ENCODE data around the gene NSUN4.

The NSUN4 gene

DNA sequence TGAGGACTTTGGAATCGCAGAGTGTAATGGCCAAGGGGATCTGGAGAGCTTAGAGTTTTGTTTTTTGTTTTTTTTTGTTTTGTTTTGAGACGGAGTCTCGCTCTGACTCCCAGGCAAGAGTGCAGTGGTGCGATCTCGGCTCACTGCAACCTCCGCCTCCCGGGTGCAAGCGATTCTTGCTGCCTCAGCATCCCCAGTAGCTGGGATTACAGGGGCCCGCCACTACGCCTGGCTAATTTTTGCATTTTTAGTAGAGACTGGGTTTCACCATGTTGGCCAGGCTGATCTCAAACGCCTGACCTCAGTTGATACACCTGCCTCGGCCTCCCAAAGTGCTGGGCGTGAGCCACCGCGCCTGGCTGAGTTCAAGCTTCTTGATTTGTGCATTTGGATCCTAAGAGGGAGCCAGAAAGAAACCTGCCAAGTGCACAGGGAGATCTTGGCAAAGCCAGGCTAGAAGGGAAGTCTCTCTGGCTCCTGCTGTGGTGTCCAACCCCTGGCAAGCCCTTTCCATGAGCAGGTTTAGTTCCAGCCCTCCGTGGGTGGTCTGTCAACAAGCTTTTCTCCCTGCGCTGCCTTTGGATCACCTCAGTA is 54.4 kb downstream of the NSUN4 start:
- no peak overlapping the region for H3K4me3 ChIP-seq (ENCODE audit: low read depth, low read length)
- TF ChIP-seq, protein P1, sequence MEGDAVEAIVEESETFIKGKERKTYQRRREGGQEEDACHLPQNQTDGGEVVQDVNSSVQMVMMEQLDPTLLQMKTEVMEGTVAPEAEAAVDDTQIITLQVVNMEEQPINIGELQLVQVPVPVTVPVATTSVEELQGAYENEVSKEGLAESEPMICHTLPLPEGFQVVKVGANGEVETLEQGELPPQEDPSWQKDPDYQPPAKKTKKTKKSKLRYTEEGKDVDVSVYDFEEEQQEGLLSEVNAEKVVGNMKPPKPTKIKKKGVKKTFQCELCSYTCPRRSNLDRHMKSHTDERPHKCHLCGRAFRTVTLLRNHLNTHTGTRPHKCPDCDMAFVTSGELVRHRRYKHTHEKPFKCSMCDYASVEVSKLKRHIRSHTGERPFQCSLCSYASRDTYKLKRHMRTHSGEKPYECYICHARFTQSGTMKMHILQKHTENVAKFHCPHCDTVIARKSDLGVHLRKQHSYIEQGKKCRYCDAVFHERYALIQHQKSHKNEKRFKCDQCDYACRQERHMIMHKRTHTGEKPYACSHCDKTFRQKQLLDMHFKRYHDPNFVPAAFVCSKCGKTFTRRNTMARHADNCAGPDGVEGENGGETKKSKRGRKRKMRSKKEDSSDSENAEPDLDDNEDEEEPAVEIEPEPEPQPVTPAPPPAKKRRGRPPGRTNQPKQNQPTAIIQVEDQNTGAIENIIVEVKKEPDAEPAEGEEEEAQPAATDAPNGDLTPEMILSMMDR (IDR thresholded peaks at IDR 0.05; ENCODE audit: low read depth, low read length, missing control alignments) = no peak
- in situ Hi-C loops (cut with HindIII; ENCODE audit: low sequenced_read_pairs) = no loop called here
- no peak for DNase-seq (ENCODE audit: low read depth)

DNA sequence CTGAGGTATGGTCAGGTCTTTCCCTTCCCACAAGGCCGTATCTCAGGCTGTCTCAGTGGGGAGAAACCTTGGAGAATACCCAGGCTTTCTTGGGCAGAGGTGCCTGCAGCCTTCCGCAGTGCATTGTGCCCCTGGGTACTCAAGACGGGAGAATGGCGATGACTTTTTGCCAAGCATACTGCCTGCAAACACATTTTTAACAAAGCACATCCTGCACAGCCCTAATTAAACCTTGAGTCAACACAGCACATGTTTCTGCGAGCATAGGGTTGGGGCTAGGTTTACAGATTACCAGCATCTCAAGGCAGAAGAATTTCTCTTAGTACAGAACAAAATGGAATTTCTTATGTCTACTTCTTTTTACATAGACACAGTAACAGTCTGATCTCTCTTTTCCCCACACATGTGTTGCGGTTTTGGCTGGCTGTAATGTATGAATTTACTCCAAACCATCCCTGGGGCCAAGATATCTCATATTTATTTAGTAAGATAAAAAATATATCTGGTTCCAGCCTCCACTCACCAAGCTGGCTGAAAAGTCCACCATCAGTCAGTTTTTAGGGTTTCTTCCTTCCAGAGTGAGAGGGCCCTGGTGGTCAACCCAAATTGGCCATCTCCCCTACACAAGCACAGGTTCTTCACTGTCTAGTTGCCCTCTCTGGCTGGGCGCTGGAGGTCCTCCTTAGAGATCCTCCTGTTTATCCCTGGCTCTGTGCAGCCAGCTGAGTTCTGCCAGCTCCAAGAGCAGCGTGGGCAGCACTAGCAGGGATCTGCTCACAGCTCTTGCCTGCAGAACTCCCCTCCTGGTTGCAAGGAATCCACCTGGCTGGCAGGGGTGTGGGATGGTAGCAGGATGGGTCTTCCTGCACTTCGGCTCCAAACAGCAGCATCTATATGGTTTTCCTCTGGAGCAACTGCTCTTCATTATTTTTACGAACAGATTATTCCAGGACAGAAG is 56.1 kb downstream of the NSUN4 start:
- no peak for DNase-seq (ENCODE audit: low read depth)
- in situ Hi-C loops (cut with HindIII; ENCODE audit: low sequenced_read_pairs) = no loop called here

DNA sequence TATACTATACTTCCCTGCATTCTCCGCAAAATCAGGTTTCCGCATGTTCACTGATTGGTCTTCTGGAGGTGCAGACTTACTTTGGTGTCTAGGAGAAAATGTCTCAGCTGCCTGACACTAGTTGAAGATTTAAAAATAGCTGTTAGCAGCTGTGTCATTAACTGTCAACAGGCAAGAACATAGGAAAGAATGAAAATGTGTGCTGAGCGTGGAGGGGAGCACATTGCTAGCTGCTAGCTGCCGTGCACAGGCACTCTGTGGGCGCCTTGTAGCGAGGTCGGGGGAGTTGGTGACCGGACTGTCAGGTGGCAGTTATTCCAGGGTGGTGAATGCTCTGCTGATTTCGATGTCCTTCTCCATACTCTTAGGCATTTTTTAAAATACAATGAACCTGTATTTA is 58.7 kb downstream of the NSUN4 start:
- TF ChIP-seq, protein P1 (IDR thresholded peaks at IDR 0.05; ENCODE audit: low read depth, low read length, missing control alignments) = no peak
- no peak for DNase-seq (ENCODE audit: low read depth)
- H3K4me3 ChIP-seq (ENCODE audit: low read depth, low read length) = no peak overlapping the region
- in situ Hi-C loops (cut with HindIII; ENCODE audit: low sequenced_read_pairs) = no loop called here

More for the DNA sequence above, 56.1 kb downstream of the NSUN4 start:
- H3K4me3 ChIP-seq (ENCODE audit: low read depth, low read length) = no peak overlapping the region
- TF ChIP-seq, protein P1 (IDR thresholded peaks at IDR 0.05; ENCODE audit: low read depth, low read length, missing control alignments) = no peak

GRCh38 chr1:46400421-46400820 is 59.8 kb downstream of the NSUN4 start:
- H3K4me3 ChIP-seq (ENCODE audit: low read depth, low read length) = no peak overlapping the region
- TF ChIP-seq, protein P1 (IDR thresholded peaks at IDR 0.05; ENCODE audit: low read depth, low read length, missing control alignments) = no peak
- in situ Hi-C loops (cut with HindIII; ENCODE audit: low sequenced_read_pairs) = no loop called here

DNA sequence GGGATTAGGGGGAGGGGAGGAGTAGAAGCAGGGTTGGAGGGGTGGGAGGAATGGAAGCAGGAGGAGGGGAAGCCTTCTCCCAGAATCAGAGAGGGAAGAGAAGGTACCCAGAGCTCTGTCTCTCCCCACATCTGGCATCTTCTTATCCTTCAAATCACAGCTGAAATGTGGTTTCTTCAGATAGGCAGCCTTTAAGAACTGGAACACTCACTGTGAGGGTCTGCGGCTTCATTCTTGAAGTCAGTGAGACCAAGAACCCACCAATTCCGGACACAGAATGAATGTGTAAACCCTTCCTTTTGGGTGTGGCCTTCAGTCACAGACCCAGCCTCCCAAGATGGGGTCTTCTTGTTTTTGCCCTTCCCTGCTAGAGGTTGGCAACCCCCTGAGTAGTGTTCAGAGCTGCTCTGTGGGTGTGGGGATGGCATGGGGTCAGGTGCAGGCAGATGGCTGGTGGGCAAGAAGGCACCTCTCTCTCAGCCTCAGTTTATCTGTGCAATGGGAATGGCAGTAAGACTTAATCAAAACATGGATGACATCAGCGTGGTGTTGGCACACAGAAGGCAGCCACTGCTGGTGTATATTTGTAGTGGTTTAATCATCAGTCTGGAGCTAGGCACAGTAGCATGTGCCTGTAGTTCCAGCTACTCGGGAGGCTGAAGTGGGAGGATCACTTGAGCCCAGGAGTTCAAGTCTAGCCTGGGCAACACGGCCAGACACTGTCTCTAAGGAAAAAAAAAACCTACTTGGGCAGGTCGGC is 60.7 kb downstream of the NSUN4 start:
- H3K4me3 ChIP-seq (ENCODE audit: low read depth, low read length) = no peak overlapping the region
- TF ChIP-seq, protein P1 (IDR thresholded peaks at IDR 0.05; ENCODE audit: low read depth, low read length, missing control alignments) = no peak
- no peak for DNase-seq (ENCODE audit: low read depth)
- in situ Hi-C loops (cut with HindIII; ENCODE audit: low sequenced_read_pairs) = no loop called here

More at GRCh38 chr1:46400421-46400820, 59.8 kb downstream of the NSUN4 start:
- no peak for DNase-seq (ENCODE audit: low read depth)

- TF ChIP-seq, protein P1 (IDR thresholded peaks at IDR 0.05; ENCODE audit: low read depth, low read length, missing control alignments) = no peak
- peak; percentile 78 for DNase-seq (ENCODE audit: low read depth)
- no peak overlapping the region for H3K4me3 ChIP-seq (ENCODE audit: low read depth, low read length)
- in situ Hi-C loops (cut with HindIII; ENCODE audit: low sequenced_read_pairs) = no loop called here
Observed at GRCh38 chr1:46401964-46402626, 61.5 kb downstream of the NSUN4 start.

Measured in astrocyte of the cerebellum (primary cell).